HepG2 (cell line): ENCODE results near the gene FITM1. TPM values are rescaled to one million over a fixed set of nuclear protein-coding genes. Genes with fewer than 3 reads are reported as not detected.
A peak's percentile ranks its signal among the peaks of the same experiment; 100 is the strongest.

Experiments
- DNMT3B ChIP-seq: conservative IDR thresholded peaks from 2 replicates; pipeline ENCODE4 v1.6.1; 2016; ENCODE audit warnings: missing biosample characterization, control low read depth
- FOXO1 ChIP-seq: sonication (generic); formaldehyde crosslinking; IDR thresholded peaks from 2 replicates; pipeline ENCODE4 v1.4.0; 2020; ENCODE audit warnings: missing genetic modification reagents
- HNRNPK ChIP-seq: fragments of 200-400 bp; formaldehyde crosslinking; IDR thresholded peaks from 2 replicates; pipeline ENCODE4 v1.6.1; 2018; ENCODE audit warnings: low read length, low read depth, moderate library complexity, mild to moderate bottlenecking; ENCODE audit not compliant: poor library complexity, severe bottlenecking
- IKZF5 ChIP-seq: IDR thresholded peaks from 2 replicates; pipeline ENCODE4 v1.6.1; 2018; ENCODE audit warnings: missing genetic modification reagents, mild to moderate bottlenecking, missing compliant biosample characterization
- NCOA2 ChIP-seq: sonication (generic); formaldehyde crosslinking; IDR thresholded peaks from 2 replicates; pipeline ENCODE4 v1.8.0; 2022; ENCODE audit warnings: inconsistent platforms
- NR3C1 ChIP-seq: sonication (generic); formaldehyde crosslinking; IDR thresholded peaks from 2 replicates; pipeline ENCODE4 v1.4.0; 2020; ENCODE audit warnings: missing genetic modification reagents
- RAD21 ChIP-seq: fragments of 450-650 bp; formaldehyde crosslinking; IDR thresholded peaks from 2 replicates; pipeline ENCODE4 v1.5.0; 2020; ENCODE audit warnings: mild to moderate bottlenecking
- REPIN1 ChIP-seq: sonication (generic); formaldehyde crosslinking; IDR thresholded peaks from 2 replicates; pipeline ENCODE4 v1.8.0; 2022; ENCODE audit warnings: missing genetic modification reagents, low read depth, mild to moderate bottlenecking, borderline replicate concordance
- SIX1 ChIP-seq: sonication (generic); formaldehyde crosslinking; IDR thresholded peaks from 2 replicates; pipeline ENCODE4 v1.4.0; 2020; ENCODE audit warnings: missing genetic modification reagents, borderline replicate concordance
- YEATS4 ChIP-seq: sonication (generic); formaldehyde crosslinking; IDR thresholded peaks from 2 replicates; pipeline ENCODE4 v1.4.0; 2020; ENCODE audit warnings: missing genetic modification reagents, borderline replicate concordance
- ZBTB49 ChIP-seq: sonication (generic); formaldehyde crosslinking; IDR thresholded peaks from 2 replicates; pipeline ENCODE4 v1.4.0; 2020; ENCODE audit warnings: missing genetic modification reagents, borderline replicate concordance
- ZNF205 ChIP-seq: IDR thresholded peaks from 2 replicates; pipeline ENCODE4 v1.6.1; 2018; ENCODE audit warnings: missing biosample characterization, missing genetic modification reagents
- ZNF230 ChIP-seq: sonication (generic); formaldehyde crosslinking; IDR thresholded peaks from 2 replicates; pipeline ENCODE4 v1.4.0; 2020; ENCODE audit warnings: mild to moderate bottlenecking, missing genetic modification reagents
- ZNF275 ChIP-seq: sonication (generic); formaldehyde crosslinking; IDR thresholded peaks from 2 replicates; pipeline ENCODE4 v1.8.0; 2022; ENCODE audit warnings: missing genetic modification reagents, mild to moderate bottlenecking, inconsistent platforms, borderline replicate concordance
- ZNF318 ChIP-seq: sonication (generic); formaldehyde crosslinking; IDR thresholded peaks from 2 replicates; pipeline ENCODE4 v1.4.0; 2020; ENCODE audit warnings: mild to moderate bottlenecking, missing genetic modification reagents
- ZSCAN9 ChIP-seq: IDR thresholded peaks from 2 replicates; pipeline ENCODE4 v1.6.1; 2016; ENCODE audit warnings: borderline replicate concordance
- polyA plus RNA-seq, 8 experiments: library from polyadenylated mRNA; depleted of rRNA in 3 of 8; stranded (reverse) in 7 of 8; unstranded in 1 of 8; fragments of >200 nt; fragmentation: Illumina TruSeq in 4 of 8; extraction: Trizol in 4 of 8; gene quantifications; 2 replicates each; pipeline versions ENCODE4 v1.2.1 to v1.2.3, GENCODE V29; 2011 to 2016; ENCODE audit warnings: low read depth in 4 of 8, missing spikeins in 1 of 8, mixed read lengths in 1 of 8; ENCODE audit not compliant: insufficient read depth in 1 of 8
- total RNA-seq, 5 experiments: library from RNA; depleted of rRNA; stranded (reverse); fragments of >200 nt; fragmentation: Illumina TruSeq; extraction: Trizol; gene quantifications; 2 replicates each; pipeline ENCODE4 v1.2.3, GENCODE V29; 2016; ENCODE audit warnings: low read depth in 1 of 5

FITM1 gene
- total and polyA plus RNA-seq, 2 of the 13 experiments (the other 11 are each of a cell fraction or from before 2014, with no cell fraction given), result 2.7 to 5.8 TPM

DNA sequence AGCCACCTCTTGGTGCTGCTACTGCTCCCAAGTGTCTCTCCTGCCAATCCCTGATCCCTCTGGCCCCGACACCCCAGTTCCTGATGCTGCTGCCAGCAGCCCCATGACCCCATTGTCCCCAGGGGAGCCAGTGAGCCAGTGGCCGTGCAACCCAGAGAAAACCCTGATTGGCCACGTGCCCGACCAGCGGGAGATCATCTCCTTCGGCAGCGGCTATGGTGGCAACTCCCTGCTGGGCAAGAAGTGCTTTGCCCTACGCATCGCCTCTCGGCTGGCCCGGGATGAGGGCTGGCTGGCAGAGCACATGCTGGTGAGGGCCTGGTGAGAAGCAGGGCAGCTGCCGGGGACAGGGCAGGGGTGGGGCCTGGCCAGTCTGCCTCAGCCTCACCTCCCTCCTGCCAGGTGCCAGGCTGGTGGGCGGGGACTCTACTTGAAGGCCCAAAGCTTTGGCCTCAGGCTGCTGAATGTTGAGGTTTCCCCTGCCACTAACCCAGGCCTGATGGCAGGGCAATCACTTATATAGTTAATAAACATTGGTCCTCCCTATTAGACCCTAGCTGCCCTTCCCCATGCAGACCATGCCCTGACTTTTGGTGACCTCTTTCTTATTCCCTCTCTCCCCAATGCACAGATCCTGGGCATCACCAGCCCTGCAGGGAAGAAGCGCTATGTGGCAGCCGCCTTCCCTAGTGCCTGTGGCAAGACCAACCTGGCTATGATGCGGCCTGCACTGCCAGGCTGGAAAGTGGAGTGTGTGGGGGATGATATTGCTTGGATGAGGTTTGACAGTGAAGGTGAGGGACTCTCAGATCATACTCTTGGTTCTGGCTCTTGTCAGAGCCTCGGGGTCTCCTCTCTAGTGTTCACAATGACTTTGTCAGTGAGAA is 31.3 kb upstream of the FITM1 start (continued):
- no peak for TF ChIP-seq ZNF318 (CRISPR knock-in tag)
- no peak for TF ChIP-seq HNRNPK
- no peak for TF ChIP-seq SIX1
- TF ChIP-seq REPIN1 (CRISPR knock-in tag), result no peak; the same call in 1 of the 2 replicates
- TF ChIP-seq NCOA2 (CRISPR knock-in tag), result no peak
- no peak for TF ChIP-seq ZNF230 (CRISPR knock-in tag)
- no peak for TF ChIP-seq IKZF5 (CRISPR knock-in tag)
- TF ChIP-seq YEATS4, result no peak
- no peak for TF ChIP-seq FOXO1 (CRISPR knock-in tag)
- no peak for TF ChIP-seq DNMT3B
- no peak for TF ChIP-seq ZBTB49
- no peak for TF ChIP-seq ZSCAN9 (CRISPR knock-in tag)
- TF ChIP-seq NR3C1 (CRISPR knock-in tag), result no peak
- TF ChIP-seq ZNF275 (CRISPR knock-in tag), result peak; percentile 53; the same call in 1 of the 2 replicates
- no peak for TF ChIP-seq ZNF205 (CRISPR knock-in tag)
- no peak for TF ChIP-seq RAD21 (CRISPR knock-in tag)
